GM18519 (cell line): ENCODE measurements around the gene C2orf68.
"Not testable (repeated sequence)": the region's sequence is repeated elsewhere in the genome, so short reads cannot be mapped to it uniquely, and the experiment has no call there.

Experiments used
- ATAC-seq: cut with Tn5 transposase; IDR thresholded peaks from one replicate; pipeline ENCODE4 v1.9.1; 2021; ENCODE audit warnings: mild to moderate bottlenecking, moderate library complexity; ENCODE audit not compliant: unreplicated experiment, low FRiP score

The C2orf68 gene

DNA sequence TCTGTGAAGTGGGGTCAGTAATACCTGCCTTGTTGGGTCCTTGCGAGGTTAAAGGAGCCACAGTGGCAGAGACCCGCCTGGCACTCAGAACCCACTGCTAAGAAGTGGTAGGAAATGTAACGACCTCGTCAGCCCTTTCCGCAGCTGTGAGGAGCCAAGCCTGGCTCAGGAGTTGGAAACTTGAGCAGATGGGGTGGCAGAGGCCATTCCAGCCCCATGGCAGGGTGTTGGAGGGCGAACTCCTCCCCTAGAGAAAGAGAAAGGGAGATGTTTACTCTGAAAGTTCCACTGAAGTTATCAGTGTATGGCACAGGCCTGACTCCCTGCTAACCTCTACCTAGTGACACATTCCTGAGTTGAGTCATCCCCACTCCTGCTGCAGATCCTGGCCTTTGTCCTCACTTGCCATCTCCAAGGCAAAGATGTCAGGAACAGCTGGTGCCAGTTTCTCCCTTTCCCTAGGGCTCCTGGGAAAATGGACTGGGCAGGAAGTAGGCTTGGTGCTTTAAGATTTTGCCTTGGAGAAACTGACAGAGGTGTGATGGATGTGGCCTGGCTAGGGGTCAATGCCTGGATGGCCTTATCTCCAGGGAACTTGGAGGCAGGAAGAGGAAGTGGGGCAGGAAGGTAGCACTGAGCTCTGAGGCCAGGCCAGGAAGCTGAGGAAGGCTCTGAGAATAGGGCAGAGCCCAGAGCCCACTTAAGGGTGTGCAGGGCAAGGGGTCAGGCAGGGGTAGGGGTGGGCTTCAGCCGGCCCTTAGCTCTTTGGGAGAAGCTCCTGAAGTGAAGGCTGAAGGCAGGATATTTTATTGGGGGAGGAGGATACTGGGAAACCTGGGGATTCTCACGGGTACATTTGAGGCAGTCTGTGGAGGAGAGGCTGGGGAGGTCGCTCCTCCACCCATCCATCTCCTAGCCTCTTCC is 26.7 kb downstream of the C2orf68 start:
- no peak for ATAC-seq

DNA sequence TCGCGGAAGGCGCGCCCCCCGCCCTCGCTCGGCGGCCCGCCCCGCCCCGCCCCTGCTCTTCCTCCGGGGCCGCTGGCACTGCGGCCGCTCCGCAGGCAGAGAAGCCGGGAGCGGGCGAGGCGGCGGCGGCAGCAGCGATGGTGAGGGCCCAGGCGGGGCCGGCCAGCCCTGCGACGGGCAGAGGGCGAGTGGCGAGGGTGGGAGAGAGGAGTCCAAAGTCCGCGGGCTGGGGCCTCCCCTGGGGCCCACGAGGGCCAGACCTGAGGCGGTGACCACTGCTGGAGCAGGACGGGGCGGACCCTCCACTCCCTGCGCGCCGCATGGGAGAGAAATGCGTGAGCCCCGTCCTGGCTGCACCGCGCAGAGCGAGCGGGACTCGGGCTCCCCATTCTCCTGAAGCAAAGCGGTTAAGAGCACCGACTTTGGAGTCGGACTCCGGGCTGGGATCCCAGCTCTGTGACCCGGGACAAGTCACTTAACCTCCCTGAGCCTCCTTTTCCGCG is 27.5 kb downstream of the C2orf68 start, which contains the start of gene VAMP5:
TSS of gene VAMP5 (plus strand) at position 78 of the 503 bp plus-strand sequence. CDS start at position 138, 60 bp downstream.
- ATAC-seq: no peak

DNA sequence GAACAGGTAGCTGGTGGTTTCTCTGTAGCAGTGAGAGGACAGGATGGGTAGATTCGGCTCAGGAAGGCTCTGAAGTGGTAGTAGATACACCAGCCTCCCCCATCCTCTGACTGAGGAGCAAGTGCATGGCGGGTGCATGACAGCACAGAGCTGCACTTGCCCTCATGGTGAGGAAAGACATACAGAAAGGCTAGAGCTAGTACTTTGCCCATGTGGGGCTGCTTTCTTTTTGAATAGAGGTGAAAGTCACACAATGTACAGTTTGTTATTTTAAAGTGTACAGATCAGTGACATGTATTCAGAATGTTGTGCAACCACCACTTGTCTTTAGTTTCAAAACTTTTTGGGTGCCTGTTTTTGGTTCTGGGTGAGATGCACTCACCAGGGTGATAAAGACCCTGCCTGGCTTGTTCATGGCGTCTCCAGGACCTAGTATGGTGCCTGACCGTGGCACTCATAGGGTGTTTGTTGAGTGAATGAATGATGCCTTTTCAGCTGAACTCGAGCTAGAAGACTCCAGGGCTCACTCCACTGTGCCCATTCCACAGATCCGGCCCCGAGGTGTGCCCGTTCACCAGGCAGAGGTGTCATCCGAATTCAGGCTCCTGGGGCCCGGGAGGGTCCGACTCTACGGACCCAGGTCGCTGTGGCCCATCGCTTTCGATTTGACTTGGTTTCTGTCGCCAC is 28.1 kb downstream of the C2orf68 start:
- peak; percentile 60 for ATAC-seq

DNA sequence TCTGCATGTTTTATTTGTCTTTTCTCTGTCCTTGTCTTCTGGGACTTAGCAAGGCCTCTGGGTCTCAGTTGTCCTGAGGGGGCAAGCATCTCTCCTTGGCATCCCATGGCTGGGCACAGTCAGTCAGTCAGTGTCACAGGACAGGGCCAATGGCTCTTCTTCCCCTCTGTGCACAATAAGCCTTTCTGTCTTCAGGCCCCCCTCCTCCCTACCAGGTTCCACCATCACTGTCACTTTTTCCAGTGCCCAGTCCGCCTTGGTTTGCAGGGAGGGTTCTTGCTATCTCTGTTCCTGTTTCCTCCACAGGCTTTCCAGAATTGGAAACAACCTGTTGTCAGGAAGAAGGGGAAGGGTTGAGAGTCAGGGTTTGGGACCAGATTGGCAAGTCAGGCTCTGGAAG is 29.4 kb downstream of the C2orf68 start:
- ATAC-seq: no peak

DNA sequence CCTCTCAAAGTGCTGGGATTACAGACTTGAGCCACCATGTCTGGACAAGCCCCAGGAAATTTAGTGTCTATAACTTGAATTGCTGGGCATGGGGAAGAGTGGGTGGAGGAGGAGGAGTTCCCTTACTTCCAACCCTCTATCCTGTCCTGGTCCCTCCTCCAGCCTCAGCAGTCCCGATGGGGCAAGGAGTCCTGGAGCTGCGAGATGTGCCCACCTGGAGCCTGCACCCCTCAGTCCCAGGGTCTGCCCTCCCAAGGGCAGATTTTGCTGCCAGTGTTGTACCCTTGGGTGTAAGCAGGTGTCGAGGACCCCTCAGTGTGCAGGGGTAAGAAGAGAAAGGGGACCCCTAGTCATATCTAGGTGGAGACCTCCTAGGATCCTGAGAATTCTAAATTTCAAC is 31.7 kb downstream of the C2orf68 start:
- ATAC-seq: no peak

DNA sequence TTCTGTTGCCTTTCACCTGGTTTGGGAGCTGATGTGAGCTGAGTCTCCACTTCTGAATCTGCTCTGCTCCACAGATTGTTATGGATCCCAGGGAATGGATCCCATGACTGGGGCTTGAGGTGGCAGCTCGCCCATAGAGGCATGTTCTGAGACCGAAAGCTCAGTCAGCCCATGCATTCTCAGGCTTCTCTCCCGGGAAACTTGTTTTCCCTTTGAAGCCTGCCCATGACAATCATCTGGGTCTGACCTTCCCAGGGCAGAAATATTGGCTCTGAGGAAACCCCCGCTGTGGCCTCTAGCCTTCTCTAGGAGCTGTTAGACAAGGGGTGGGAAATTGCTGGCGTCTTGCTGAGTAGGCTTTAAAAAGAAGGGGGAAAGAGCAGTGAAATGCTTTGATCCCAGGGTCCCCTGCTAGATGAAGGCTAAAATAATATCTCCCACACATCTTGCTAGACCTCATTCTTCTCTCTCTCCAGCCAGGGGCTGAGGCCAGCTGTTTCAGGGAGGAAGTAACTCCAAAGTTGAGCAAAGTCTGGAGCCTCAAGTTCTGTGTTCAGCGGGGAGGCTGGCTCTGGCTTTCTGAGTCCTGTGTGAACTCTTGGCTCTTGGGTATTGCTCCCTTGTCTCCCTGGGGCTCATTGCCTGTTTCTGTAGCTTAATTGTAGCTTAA is 32.5 kb downstream of the C2orf68 start:
- no peak for ATAC-seq

DNA sequence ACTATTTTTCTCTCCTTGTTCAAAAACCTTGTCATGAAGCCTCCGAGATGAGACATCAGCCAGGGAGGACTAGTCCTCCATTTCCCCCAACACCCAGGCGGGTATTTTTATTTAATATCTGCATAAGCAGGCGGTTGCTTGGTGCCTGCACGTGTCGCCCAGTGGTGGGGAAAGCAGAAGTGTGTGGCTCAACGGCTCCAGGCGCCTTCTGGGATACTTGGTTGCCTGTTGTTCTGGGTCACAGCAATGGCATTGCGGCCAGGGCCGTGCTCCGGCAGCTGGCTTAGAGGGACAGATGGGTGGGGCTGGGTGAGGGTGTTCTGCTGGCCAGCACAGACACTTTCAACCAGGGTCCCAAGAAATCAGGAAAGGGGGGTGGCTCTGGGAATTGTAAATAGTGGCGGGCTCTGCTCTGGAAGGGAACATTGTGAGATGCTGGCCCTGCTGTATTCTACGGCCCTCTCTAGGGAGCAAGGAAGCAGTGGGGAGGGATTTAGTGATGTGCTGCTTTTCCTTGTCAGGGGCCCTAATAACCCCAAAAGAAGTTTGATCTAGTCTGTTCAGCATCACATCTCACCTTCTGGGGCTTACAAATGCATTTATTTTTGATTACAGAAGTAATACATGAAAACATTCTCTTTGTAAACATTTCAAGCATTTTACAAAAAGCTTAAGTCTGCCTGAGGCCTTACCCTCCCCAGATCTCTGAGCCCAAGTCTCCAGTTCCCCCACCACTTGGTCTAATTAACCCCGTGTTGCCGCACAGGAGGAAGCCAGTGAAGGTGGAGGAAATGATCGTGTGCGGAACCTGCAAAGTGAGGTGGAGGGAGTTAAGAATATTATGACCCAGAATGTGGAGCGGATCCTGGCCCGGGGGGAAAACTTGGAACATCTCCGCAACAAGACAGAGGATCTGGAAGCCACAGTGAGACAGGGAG is 33.4 kb downstream of the C2orf68 start:
- no peak for ATAC-seq

DNA sequence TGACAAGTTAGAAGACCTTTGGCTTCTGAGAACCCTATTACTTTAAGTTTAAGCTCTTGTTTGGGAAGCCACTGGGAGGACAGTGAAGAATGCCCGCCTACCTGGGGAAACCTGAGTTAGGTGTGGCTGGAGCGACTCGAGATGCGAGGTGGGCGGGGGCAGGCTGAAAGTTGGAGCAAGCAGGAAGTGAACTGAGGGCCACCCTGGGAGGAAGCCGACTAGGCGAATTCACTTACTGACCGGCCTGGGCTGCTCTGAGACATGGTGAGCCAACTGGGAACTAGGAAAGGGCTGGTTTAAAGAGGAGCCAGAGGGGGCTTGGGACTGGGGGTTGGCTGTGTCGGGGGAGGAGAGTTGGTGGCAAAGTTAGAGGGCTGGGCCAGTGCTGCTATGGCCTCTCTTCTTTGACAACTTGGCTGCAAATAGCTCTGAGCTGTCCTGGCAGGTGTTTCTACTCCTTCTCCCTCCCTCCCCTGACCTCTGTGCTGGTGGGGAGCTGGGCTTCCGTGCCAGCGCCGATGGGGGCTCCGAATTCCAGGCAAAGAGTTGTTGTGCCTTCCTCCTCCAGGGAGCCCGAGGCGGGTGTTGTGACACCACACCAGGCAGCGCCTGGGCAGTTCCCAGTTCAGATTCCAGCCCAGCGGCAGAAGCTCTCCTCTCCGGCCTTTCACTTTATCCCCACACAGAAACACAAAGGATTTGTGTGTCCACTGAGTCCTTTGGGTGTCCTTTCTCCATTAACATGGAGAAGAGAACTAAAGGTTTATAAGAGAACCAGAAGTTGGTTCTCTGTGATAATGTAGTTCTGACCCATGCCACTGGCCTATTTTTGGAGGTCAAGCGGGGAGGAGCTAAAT is 34.3 kb downstream of the C2orf68 start, which contains the start of gene VAMP8:
TSS of gene VAMP8 (plus strand) at position 201 of the 857 bp plus-strand sequence. CDS start at position 262, 61 bp downstream.
- ATAC-seq: no peak

DNA sequence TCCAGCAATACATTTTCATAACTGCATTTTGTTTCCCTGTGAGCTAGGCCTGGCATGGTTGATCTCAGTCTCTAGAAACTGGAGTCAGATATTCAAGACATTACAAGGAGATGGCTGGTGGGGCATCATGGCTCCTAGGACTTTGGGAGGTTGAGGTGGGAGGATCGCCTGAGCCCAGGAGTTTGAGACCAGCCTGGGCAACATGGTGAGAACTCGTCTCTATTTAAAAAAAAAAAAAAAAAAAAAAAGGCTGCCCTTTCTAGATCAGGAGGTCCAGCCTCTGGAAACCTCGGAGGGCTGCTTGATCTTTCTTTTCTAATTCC is 34.8 kb downstream of the C2orf68 start:
- no peak for ATAC-seq

DNA sequence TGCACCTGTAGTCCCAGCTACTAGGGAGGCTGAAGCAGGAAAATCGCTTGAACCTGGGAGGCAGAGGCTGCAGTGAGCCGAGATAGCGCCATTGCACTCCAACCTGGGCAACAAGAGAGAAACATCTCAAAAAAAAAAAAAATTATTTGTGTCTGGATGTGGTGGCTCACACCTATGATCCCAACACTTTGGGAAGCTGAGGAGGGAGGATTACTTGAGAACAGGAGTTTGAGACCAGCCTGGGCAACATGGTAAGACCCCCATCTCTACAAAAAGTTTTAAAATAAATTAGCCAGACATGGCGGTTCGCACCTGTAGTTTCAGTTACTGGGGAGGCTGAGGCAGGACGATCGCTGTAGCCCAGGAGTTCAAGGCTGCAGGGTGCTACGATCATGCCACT is 36.1 kb downstream of the C2orf68 start:
- no peak for ATAC-seq

DNA sequence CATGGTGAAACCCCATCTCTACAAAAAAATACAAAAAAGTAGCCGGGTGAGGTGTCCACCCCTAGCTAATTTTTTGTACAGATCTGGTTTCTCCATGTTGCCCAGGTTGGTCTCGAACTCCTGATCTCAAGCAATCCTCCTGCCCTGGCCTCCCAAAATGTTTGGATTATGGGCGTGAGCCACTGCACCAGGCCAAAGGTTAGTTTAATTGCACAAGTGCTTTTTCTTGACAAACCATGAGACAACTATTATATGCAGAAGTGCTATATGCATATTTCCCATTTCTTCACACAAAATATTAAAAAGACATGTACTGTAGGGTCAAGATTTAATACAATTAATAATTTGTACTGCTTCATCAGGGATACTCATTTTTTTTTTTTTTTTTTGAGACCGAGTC is 45.6 kb downstream of the C2orf68 start:
- no peak for ATAC-seq

DNA sequence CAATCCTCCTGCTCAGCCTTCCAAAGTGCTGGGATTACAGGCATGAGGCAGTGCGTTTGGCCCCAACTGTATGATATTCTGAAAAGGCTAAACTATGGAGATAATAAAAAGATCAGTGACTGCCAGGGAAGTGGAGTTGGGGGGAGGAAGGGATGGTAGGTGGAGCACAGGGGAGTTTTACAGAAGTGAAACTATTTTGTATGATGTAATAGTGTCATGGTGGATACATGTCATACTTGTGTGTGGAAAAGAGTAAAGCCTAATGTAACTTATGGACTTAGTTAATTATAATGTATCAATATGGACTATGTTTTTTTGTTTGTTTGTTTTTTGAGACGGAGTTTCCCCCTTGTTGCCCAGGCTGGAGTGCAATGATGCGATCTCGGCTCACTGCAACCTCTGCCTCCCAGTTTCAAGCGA is 47.7 kb downstream of the C2orf68 start:
- no peak for ATAC-seq

DNA sequence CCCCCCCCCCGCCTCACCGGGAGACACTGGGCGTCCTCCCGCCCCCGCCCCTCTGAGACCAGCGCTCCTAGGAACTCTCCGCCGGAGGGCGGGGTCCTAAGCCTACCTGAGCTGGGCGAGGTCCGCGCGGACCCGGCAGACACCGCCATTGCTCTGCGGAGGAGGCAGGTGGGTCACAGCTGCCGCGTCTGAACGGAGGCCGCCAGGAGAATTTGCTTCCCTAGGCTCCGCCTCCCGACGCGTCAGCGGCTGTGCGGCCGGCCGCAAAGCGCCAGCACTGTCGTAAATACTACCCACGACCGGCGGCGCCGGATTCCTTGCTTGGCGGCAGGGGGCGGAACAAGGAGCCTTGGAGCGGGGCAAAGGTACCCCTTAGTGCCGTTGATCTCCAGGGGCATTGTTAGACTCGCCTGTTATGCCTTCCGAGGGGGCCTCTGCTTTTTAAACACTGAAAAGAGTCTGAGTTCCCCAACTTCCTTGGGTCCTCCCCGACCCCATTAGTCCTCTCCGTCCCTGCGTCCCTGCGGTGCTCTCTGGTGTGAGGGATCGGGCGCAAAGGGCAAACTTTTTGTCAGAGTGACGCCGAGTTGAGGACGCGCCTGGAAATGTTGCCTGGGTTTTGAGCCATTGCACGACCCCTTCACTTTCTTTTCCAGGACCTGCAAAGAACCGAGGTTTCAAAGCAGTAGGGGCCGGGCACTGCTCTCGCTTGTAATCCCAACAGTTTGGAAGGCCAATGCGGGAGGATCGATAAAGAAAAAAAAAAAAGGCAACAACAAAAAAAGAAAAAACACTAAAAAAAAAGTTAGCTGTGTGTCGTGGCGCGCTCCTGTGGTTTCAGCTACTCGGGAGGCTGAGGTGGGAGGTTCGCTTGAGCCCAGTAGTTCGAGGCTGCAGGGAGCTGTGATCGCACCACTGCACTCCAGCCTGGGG is 50.3 kb downstream of the C2orf68 start, which contains the start of gene GGCX:
TSS of gene GGCX (minus strand) at position 214 of the 933 bp plus-strand sequence. CDS start at position 149, 65 bp downstream.
- peak; percentile 82 for ATAC-seq

DNA sequence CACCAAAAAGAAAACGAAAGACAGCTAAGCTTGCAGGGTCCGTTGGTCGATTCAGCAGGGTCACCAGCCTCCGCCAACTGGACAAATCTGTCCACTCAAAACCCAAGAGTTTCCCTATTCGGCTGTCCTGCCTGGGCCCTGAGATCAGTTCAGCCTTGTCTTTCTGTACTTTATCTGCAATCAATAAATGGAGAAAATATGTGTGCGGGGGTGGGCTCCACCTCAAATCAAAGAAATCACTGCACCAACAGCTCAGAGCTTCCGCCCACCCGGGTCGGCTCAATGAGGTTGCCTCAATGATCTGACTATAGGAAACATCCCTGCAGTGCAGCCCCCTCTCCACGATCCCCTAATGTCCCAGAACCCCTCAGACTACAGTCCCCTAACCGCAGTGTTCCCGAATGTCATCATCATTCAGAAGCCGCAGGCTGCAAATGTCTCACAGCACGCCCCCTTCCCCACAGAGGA is 51.0 kb downstream of the C2orf68 start:
- ATAC-seq: no peak

DNA sequence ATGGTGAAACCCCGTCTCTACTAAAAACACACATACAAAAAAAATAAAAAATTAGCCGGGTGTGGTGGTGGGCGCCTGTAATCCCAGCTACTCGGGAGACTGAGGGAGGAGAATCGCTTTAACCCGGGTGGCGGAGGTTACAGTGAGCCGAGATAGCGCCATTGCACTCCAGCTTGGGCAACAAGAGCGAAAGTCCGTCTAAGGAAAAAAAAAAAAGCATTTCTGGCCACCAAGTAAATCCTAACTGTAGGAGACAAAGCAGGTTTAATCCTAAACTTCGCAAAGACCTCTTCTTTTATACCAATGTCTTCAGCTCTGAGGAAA is 51.5 kb downstream of the C2orf68 start:
- ATAC-seq: not testable (repeated sequence)

DNA sequence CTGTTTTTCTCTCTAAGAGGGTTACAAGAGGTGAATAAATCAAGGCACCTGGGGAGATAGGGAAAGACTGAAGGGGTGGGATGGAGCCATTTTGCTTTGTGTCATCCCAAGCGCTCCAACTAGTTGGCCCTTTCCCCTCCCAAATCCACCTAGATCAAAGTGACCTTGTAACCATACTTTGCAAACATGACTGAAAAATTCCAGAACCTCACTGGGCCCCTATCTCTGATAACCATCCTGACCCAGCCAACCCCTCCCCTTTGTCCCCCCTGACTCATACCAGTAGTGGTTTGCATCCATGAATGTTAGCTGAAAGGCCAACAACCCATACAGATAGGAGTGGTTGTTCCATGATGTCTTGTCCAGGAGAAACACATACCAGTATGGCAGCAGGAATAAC is 53.7 kb downstream of the C2orf68 start:
- ATAC-seq: no peak

DNA sequence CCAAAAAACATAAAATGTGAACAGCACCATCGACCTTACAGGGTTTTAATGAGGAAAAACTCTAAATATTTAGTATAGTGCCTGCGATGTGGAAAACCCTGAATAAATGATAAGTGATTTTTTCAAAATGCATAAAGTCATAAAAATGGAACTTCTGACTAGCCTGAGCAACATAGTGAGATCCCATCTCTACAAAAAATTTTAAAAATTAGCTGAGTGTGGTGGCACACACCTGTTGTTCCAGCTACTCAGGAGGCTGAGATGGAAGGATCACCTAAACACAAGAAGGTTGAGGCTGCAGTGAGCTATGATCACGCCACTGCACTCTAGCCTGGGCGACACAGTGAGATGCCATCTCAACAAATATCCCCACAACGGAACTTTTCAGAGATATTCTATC is 54.7 kb downstream of the C2orf68 start:
- no peak for ATAC-seq
